ENCODE results near the gene BTRC. TPM values are rescaled to one million over a fixed set of nuclear protein-coding genes. Genes with fewer than 3 reads are reported as not detected.

The BTRC gene
- total RNA-seq, 2 experiments from 2014 or later, result 14.3 to 14.8 TPM

DNA sequence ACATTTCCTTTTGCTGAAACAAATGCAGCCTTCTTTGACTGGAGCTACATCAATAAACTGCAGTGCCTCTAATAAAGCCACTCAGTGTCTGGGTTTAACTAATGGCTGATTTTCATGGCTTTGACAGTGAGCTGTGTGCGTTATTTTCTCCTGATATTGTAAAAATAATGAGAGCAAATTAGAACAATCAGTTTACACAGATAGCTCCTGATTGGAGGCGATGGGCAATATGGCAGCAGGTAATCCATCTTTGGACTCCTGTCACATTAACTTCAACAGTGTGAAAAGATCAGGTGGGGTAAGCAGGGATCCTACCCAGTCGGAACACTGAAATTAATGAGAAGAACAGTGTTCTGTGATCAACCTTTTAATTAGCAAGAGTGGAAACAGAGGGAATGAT lies 133.4 kb downstream of the BTRC start:
- no peak overlapping the region for H3K27ac Mint-ChIP-seq
- CTCF ChIA-PET, result no interaction called here
- H3K9me3 Mint-ChIP-seq, result no peaks in the 10 kb centered on the region

DNA sequence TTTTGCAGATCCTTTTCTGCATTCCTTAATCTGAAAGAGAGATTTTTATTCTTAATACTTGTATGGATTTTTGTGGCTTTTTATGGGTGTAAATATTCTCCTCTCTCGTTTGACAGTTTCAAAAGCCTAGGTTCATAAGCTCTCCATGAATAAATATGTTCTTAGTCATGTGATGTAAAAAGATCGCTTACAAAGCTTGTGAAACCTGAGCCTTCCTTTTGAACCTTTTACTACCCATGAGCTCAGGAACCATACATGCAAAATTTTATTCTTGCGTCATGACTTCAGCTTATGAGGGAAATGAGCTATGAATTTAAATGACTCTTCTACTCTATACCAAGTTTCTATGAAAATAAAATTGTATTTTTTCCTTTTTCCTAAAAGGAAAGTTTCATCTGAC lies 135.4 kb downstream of the BTRC start:
- Mint-ChIP-seq H3K4me3 (no peak overlapping the region), H3K27ac (no peak overlapping the region), H3K27me3 (no peaks in the 10 kb centered on the region), H3K4me1 (peaks cover 8% of the 10 kb centered on the region), H3K36me3 (ENCODE audit: low read depth) (no peaks in the 10 kb centered on the region), H3K9me3 (no peaks in the 10 kb centered on the region)
- CTCF ChIA-PET, result interaction anchor here (0.9 to 1.3 kb wide), 2 partner anchors 11 to 276 kb away, joined by 3 read pairs; no protein-coding TSS in a partner anchor
- DNase-seq, result no peak
- POLR2A ChIA-PET, result no interaction called here

More for the DNA sequence above, 133.4 kb downstream of the BTRC start:
- no peaks in the 10 kb centered on the region for H3K36me3 Mint-ChIP-seq (ENCODE audit: low read depth)
- H3K4me1 Mint-ChIP-seq, result peaks cover 8% of the 10 kb centered on the region
- POLR2A ChIA-PET, result interaction anchor here (1.0 kb wide), 1 partner anchor 11 kb away, joined by 3 read pairs; no protein-coding TSS in a partner anchor
- DNase-seq, result no peak
- no peak overlapping the region for H3K4me3 Mint-ChIP-seq
- H3K27me3 Mint-ChIP-seq, result no peaks in the 10 kb centered on the region

DNA sequence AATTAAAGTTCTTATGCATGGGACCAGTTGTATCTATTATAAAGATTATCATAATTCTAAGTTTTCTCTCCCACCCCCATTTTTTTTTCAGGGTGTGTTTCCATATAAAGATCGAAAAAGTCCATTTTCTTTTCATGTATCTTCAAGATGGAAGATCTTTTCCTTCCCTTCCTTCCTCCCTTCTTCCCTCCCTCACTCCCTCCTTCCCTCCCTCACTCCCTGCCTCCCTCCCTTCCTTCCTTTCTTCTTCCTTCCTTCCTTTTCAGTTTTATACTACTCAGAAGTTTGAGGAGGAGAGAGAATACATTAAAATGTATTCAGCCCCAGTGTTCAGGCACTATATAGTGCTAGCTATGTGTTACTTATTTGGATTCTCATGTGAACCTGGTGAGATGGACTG lies 136.1 kb downstream of the BTRC start:
- Mint-ChIP-seq H3K4me1 (peaks cover 8% of the 10 kb centered on the region), H3K9me3 (no peaks in the 10 kb centered on the region), H3K36me3 (ENCODE audit: low read depth) (no peaks in the 10 kb centered on the region), H3K4me3 (no peak overlapping the region), H3K27ac (no peak overlapping the region), H3K27me3 (no peaks in the 10 kb centered on the region)
- POLR2A ChIA-PET, result no interaction called here
- CTCF ChIA-PET, result interaction anchor here (1.3 kb wide), 1 partner anchor 12 kb away, joined by 3 read pairs; no protein-coding TSS in a partner anchor
- DNase-seq, result no peak

DNA sequence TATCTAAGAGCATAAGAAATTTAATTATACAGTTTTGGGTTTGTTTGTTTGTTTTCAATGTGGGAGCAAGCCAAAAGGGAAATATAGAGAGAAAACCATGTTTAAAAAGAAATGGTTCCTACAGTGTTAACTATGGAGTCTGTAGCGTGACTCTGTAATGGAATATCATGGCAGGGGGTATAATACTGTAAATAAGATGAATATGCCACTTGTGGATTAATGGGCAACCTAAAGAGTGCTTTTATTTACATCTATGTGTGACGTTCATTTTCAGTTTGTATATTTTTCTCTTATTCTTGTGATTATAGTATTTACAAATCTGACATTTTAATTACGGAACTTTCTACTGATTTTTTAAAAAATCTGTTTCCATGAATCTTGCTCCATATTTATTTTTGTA lies 138.2 kb downstream of the BTRC start:
- POLR2A ChIA-PET, result no interaction called here
- no peak for DNase-seq
- no peaks in the 10 kb centered on the region for H3K36me3 Mint-ChIP-seq (ENCODE audit: low read depth)
- H3K4me1 Mint-ChIP-seq, result peaks cover 8% of the 10 kb centered on the region
- no peaks in the 10 kb centered on the region for H3K9me3 Mint-ChIP-seq
- H3K27me3 Mint-ChIP-seq, result no peaks in the 10 kb centered on the region
- no peak overlapping the region for H3K27ac Mint-ChIP-seq
- no peak overlapping the region for H3K4me3 Mint-ChIP-seq
- CTCF ChIA-PET, result interaction anchor here (0.6 kb wide), 1 partner anchor 40 kb away, joined by 3 read pairs; no protein-coding TSS in a partner anchor

DNA sequence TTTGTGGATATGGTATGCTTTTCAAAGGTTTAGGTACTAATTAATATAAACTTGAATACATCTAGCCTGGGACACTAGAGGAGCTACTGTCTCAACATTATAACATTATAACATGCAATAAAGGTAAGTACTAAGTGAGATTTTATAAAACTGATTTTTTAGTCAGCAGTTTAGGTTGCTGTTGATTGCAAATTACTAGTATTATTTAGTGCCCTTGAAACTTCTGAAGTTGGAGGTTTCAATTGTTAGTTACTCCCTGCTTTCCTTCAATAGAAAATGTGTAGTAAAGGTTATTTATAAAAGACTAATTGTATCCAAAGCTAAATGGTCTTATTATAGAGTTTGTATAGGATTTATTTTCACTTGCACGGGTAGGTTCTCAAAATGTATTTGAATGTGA lies 138.8 kb downstream of the BTRC start:
- POLR2A ChIA-PET, result no interaction called here
- Mint-ChIP-seq H3K27me3 (no peaks in the 10 kb centered on the region), H3K27ac (no peak overlapping the region), H3K9me3 (no peaks in the 10 kb centered on the region), H3K4me1 (peaks cover 8% of the 10 kb centered on the region), H3K4me3 (no peak overlapping the region), H3K36me3 (ENCODE audit: low read depth) (no peaks in the 10 kb centered on the region)
- no peak for DNase-seq
- CTCF ChIA-PET, result interaction anchor here (0.5 kb wide), 1 partner anchor 314 kb away, joined by 3 read pairs; no protein-coding TSS in a partner anchor

DNA sequence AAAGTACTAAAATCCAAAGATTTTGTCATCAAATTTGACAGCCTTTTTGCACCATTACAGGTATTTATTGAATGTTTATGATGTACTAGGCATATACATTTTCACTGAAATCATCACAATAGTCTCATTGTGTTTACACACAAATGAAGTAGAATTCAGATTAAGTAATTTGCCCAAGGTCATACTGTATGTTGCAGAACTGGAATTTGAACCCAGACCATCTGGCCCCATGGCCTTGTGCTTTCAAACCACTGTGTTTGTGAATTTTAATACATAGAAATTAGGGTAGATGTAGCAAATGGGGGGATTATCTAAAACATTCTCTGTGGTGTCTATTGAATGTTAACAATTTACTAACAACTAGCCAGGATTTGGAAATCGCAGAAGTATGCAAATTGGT lies 139.3 kb downstream of the BTRC start:
- Mint-ChIP-seq H3K9me3 (no peaks in the 10 kb centered on the region), H3K4me1 (peaks cover 8% of the 10 kb centered on the region), H3K36me3 (ENCODE audit: low read depth) (no peaks in the 10 kb centered on the region), H3K4me3 (no peak overlapping the region), H3K27ac (no peak overlapping the region), H3K27me3 (no peaks in the 10 kb centered on the region)
- DNase-seq, result no peak
- CTCF ChIA-PET, result interaction anchor here (0.9 kb wide), 1 partner anchor 51 kb away, joined by 3 read pairs; no protein-coding TSS in a partner anchor
- POLR2A ChIA-PET, result no interaction called here

DNA sequence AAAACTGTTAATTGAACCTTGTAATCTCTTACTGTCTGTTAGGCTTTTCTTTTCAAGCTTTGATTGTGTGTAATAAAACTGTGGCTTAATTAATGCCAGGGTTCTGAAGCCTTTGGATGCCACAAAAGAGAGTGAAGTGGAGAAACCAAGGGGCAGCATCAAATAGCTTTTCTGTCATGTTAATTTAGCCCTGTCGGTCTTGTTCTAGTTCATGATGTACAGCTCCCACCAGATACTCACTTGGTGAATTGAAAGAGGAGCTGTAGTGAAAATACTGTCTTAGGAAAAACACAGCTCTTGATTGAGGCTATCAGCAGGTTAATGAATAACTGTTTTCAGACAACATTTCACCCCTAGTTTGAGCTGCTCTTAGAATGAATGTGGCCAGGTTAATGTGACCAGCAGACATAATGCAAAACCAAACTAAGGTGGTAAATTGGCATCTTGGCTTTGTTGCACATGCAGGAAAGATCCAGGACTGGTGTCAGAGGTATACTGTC lies 139.9 kb downstream of the BTRC start:
- DNase-seq, result no peak
- H3K27ac Mint-ChIP-seq, result no peak overlapping the region
- no peaks in the 10 kb centered on the region for H3K36me3 Mint-ChIP-seq (ENCODE audit: low read depth)
- no peaks in the 10 kb centered on the region for H3K27me3 Mint-ChIP-seq
- POLR2A ChIA-PET, result no interaction called here
- CTCF ChIA-PET, result interaction anchor here (0.9 kb wide), 1 partner anchor 50 kb away, joined by 3 read pairs; no protein-coding TSS in a partner anchor
- peaks cover 8% of the 10 kb centered on the region for H3K4me1 Mint-ChIP-seq
- no peaks in the 10 kb centered on the region for H3K9me3 Mint-ChIP-seq
- no peak overlapping the region for H3K4me3 Mint-ChIP-seq

DNA sequence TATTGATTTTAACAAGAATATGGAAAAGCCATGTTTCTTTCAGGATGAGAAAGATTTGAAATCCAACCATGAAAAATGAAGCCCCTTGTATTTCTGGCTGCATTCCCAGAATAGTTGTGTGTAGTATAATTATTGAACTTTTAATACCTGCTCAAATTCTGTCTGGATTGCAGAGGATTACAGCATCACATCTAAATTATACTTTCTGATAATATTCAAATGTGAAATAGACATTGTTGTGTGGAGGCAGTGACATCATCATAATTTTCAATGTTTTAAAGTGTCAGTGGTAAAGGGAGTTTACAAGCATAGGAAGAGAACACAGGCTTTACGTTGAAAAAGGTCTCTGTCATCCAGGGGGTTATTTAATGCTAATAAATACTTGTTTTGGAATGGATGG lies 140.7 kb downstream of the BTRC start:
- H3K4me1 Mint-ChIP-seq, result peaks cover 8% of the 10 kb centered on the region
- H3K27ac Mint-ChIP-seq, result no peak overlapping the region
- DNase-seq, result no peak
- H3K9me3 Mint-ChIP-seq, result no peaks in the 10 kb centered on the region
- H3K27me3 Mint-ChIP-seq, result no peaks in the 10 kb centered on the region
- ChIA-PET POLR2A (no interaction called here), CTCF (no interaction called here)
- no peaks in the 10 kb centered on the region for H3K36me3 Mint-ChIP-seq (ENCODE audit: low read depth)
- no peak overlapping the region for H3K4me3 Mint-ChIP-seq

DNA sequence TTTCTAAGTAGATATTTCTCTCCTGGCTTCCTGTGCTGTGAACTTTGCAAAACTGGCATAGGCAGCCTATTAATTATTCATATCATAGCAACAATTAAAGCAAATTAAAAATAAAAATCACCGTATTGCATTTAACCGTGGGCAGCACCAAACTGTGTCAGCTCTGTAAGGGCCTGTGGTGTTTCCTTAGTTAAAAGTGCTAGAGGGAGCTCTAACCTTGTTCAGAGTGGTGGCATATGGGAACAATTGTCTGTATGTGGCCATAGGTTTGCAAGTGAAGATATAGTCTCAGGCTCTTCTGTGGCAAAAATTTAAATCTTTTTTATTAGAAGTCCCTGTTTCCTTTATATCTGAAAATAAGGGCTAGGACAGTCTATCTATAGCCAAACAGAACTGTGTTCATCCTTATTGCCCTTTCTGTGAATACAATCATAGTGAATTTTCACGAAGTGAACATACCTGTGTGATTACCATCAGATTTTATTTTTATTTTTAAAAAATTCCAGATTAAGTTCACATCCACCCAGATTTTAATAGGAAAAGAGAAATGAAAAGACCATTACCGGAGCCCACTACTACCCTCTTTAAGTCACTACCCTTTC lies 141.5 kb downstream of the BTRC start:
- Mint-ChIP-seq H3K36me3 (ENCODE audit: low read depth) (no peaks in the 10 kb centered on the region), H3K27ac (no peak overlapping the region), H3K27me3 (no peaks in the 10 kb centered on the region), H3K9me3 (no peaks in the 10 kb centered on the region), H3K4me1 (peaks cover 7% of the 10 kb centered on the region), H3K4me3 (no peak overlapping the region)
- DNase-seq, result no peak
- POLR2A ChIA-PET, result no interaction called here
- CTCF ChIA-PET, result no interaction called here

DNA sequence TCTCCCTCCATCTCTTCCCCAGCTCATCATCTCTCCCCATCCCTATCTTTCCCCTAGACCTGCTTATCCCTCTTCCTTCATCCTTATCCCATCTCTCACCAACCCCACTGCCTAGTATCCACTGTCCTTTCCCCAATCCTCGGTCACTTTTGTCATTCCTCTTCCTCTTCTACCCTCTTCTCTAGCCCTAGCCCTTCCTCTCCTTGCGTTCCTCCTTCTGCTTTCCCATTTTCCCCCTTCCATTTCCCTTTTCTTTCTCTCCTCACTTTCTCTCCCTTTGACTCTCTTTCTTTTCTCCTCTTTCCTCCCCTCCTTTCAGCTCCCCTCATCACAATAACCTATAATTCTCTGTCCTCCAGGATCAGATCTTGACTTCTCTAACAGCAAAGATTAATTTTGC lies 150.5 kb downstream of the BTRC start:
- CTCF ChIA-PET, result no interaction called here
- no peaks in the 10 kb centered on the region for H3K9me3 Mint-ChIP-seq
- no peaks in the 10 kb centered on the region for H3K4me1 Mint-ChIP-seq

DNA sequence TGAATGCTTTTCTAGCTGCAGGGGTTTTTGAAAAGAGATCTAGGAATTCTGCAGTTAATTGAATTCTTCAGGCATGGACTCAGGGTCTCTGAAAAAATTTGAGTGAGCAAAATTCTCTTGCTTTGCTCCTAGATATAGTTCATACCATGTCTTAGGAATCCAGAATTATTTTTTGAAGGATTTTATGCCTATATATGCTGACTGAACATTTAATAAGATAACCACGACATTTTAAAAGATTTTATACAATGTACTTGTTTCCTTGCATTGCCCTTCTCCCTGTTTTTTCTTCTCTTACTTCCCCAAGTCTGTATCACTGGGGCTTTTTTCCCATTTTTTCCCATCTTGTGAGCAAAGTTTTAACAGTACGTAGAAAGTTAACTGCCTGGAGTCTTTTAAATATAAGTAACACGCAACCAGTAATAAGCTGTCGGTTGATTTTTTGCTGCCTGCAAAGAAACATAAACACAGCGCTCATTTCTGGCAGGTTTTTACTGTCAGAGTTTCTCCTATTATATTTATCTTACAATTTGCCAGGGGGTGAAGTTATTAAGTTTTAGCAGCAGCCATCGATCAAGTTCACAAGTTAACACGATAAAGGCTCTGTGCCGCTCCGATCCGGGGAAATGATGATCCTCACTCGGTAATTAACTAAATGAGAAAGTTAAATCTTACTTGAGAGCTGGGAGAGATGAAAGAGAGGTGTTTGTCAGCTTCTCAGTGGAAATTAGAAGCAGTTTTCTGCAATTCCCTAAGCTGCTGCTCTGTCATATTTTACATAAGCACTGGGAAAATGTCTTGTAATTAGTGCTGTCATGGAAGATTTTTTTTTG lies 153.1 kb downstream of the BTRC start:
- Mint-ChIP-seq H3K27ac (no peak overlapping the region), H3K27me3 (no peaks in the 10 kb centered on the region), H3K36me3 (ENCODE audit: low read depth) (no peaks in the 10 kb centered on the region), H3K9me3 (no peaks in the 10 kb centered on the region), H3K4me1 (no peaks in the 10 kb centered on the region), H3K4me3 (no peak overlapping the region)
- no peak for DNase-seq
- CTCF ChIA-PET, result interaction anchor here (0.5 kb wide), 1 partner anchor 673 kb away, joined by 3 read pairs; no protein-coding TSS in a partner anchor
- POLR2A ChIA-PET, result no interaction called here

More for the DNA sequence above, 150.5 kb downstream of the BTRC start:
- DNase-seq, result no peak
- Mint-ChIP-seq H3K4me3 (no peak overlapping the region), H3K27ac (no peak overlapping the region), H3K27me3 (no peaks in the 10 kb centered on the region), H3K36me3 (ENCODE audit: low read depth) (no peaks in the 10 kb centered on the region)
- POLR2A ChIA-PET, result no interaction called here

DNA sequence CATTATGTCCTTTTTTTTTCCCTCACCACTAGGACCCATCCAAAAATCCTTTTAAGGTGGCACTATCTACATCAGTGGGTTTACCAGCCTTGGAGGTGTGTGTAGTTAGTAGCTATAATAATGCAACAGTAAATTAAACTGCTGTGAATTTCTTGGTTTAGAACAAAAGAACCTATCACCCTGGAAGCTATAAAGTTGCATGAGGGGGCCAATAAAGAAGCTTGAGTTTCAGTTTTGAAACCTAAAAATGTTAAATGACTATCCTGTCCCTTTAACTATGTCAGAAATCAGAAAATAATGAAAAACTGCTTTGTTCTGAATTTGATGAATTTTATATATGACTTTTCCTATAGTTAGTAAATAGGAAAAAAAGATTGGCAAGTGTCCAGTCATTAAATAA lies 153.9 kb downstream of the BTRC start:
- H3K4me3 Mint-ChIP-seq, result no peak overlapping the region
- no peak overlapping the region for H3K27ac Mint-ChIP-seq
- no peak for DNase-seq
- no peaks in the 10 kb centered on the region for H3K36me3 Mint-ChIP-seq (ENCODE audit: low read depth)
- CTCF ChIA-PET, result no interaction called here
- H3K9me3 Mint-ChIP-seq, result no peaks in the 10 kb centered on the region
- H3K27me3 Mint-ChIP-seq, result no peaks in the 10 kb centered on the region
- POLR2A ChIA-PET, result no interaction called here
- H3K4me1 Mint-ChIP-seq, result no peaks in the 10 kb centered on the region

DNA sequence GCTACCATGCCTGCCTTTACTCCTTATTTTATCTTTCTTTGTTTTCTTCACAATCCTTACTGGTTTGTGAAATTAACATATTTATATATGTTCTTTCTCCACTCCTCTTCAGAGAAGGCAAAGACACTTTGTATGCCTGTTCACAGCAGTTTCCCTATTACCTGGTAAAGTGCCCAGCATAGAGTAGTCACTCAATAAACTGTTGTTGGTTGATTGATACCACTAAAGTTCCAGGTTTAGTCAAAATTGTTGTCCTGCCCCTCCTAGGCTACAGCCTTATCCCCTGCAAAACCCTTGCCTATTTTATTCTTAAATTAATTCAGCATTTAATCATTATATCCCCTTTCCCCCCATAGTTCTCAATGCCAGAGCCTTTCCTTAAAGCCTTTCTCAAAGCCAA lies 158.0 kb downstream of the BTRC start:
- Mint-ChIP-seq H3K36me3 (ENCODE audit: low read depth) (no peaks in the 10 kb centered on the region), H3K27ac (no peak overlapping the region), H3K27me3 (no peaks in the 10 kb centered on the region), H3K4me3 (no peak overlapping the region), H3K9me3 (no peaks in the 10 kb centered on the region), H3K4me1 (no peaks in the 10 kb centered on the region)
- POLR2A ChIA-PET, result no interaction called here
- CTCF ChIA-PET, result no interaction called here
- DNase-seq, result no peak

Measured in activated CD4-positive, alpha-beta T cell treated with anti-CD3 and anti-CD28 coated beads, Interleukin-2, amount 10 ng/mL, durations not matched to agents 7 days and 5 days (primary cell).